NCI-H446 (cell line): ENCODE measurements around the gene SUGCT.

ENCODE experiments used
- DNase-seq, 2 experiments: peaks; one replicate each; lab custom pipeline; 2025; lab: John Stamatoyannopoulos, UW

The SUGCT gene

DNA sequence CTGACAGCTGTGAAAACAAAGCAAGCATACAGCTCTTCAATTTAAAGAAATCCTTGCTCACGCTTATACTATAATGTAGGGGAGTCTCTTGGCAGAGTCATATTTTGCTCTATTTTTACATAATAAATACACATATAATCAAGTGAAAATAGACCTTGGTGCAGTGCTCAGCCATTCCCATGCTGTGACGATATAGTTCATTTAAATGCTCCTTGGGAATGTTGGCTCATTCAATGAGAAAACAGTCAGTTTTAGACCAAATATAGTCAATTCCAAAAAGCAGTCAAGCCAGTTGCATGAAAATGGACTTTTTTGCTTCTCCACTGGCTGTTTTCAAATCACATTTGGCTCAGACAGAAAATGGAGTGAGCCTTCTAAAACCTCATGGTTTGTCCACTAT is 587.4 kb downstream of the SUGCT start:
- DNase-seq, result no peak

DNA sequence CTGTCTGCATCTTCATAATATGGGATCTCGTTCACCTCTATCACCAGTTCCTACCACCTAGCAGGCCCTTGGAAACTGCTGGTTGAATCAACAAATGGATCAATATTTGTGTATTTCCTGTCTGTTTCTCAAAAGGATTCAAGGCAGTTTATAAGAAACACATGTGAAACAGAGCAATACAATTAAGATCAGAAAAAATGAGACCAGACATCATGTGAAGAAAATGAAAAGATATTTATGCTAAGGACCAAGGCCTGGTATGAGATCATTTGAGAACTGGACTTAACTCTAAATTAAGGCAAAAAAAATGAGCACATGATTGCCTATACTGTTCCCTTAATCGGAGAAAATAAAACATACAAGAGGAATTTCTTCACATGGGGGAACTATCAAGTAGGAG is 589.0 kb downstream of the SUGCT start:
- no peak for DNase-seq

DNA sequence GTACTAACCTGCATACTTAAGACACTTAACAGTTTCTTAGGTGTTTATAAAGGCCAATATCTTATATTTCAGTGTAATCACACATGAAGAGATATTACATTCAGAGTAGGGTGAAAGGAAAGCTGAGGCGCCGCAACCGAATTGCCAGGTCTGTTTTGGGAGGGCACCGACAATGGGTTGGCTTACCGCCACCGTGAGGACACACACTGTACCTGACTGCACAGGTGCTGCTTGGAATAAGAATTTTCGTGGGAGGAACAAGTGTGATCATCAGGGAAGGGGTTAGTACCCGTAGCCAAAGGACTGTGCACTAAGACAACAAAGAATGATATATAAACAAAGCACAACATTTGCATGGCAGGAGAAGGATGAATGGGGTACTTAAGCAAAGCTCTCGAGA is 591.8 kb downstream of the SUGCT start:
- DNase-seq, result no peak

DNA sequence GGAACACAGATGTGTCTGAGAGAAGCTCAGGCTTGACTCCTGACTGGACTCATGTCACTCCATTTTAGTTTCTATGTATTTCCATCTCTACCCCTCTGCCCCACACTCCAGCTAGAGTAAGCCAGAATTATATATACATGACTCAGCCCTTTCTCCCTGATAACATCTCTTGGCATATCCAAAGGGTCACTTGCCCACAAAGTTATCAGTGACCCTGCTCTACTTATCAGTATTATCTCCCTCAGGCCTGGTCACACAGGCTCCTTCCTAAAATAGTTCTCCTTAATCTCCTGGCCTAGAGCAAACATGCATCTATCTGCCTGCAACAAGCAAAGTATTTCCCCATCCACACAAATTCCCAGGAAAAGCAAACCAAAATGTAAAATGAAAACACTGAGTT is 598.3 kb downstream of the SUGCT start:
- no peak for DNase-seq

DNA sequence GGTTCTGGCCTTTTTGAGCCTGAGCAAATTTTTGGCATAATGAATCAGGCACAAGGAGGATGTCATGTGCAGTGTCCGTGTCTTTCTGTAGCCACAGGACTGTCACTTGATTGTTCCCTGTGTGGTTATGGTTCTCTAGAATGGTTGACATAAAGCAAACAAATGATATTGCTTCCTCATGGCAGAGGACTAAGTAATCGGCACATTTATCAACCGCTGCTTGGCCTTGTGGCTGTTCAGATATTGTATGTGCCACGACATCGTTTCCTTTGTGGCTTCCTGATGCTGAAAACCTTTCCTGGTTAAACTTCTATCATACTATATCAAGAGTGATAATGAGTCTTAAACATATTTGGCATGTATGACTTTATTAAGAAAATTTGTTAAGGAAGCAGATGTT is 598.8 kb downstream of the SUGCT start:
- no peak for DNase-seq

DNA sequence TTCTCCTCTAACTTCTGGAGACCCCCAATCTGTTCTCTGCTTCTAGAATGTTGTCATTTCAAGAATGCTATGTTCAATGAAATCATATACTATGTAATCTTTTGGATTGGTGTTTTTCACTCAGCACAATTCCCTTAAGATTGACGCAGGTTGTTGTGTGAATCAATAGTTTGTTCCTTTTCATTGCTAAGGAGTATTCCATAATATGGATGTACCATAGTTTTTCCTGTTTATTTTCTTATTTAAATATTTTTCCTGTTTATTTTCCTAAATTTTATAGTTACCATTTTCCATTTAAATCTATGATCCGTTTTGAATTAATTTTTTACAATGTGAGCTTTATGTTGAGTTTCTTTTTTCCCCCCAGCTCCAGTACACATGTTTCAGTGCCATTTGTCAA is 604.5 kb downstream of the SUGCT start:
- no peak for DNase-seq

DNA sequence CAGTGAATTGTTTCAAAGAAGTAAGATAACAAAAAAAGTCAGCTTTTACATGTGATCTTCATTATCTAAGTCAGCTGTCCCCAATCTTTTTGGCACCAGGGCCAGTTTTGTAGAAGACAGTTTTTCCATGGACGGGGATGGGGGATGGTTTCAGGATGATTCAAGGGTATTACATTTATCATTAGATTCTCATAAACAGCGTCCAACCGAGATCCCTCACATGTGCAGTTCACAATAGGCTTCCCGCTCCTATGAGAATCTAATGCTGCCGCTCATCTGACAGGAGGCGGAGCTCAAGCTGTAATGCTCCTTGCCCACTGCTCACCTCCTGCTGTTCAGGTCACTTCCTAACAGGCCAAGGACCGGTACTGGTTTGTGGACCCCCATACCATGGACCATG is 607.5 kb downstream of the SUGCT start:
- DNase-seq, result no peak

DNA sequence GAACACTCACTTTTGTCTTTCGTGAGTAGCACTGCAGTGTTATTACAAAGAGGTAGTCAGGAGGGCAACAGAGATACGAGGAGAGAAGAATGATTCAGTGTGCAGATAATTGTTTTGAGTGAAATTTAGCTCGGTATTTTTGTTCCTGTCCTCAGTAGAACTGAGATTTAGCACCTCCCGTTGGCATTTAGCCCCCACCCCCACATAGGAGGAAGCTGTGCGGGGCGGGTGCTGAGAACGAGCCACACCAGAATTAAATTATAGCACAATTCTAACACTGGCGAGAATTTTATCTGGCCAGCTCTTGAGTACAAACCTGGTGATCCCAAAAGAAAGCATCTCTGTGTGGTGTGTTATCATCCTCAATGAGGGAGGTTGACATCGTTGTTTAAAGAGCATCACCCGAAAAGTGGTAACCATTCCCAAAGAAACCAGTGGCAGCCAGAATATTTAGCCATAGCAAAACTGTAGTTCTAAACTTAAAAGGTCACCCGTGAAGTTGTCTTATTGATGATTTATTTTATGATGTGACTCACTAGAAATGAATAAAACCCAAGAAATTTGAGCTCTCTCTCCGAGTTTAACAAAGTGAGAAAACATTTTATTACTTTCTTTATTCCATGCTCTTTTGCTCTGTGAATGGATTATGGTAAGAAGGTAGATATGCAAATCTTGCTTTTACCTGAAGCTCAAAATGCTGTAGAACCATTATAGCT is 612.2 kb downstream of the SUGCT start:
- no peak for DNase-seq

DNA sequence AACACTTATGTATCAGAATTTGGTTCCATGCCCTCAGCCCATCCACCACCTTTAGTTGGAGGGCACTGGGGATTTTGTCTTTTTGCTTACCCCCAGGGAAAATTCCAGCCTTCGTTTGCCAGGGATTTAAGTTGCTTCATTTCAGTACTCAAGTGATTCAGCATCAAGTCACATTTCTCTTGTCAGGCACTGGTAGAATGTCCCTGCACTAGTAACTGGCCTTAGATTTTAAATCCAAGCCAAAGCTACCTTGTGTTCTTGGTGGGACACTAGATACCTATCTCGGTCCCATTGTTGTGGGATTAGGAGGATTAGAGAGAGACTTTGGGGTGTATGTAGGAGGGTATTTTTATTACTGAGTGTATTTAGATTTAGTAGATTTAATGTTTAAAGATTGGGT is 613.1 kb downstream of the SUGCT start:
- no peak for DNase-seq

DNA sequence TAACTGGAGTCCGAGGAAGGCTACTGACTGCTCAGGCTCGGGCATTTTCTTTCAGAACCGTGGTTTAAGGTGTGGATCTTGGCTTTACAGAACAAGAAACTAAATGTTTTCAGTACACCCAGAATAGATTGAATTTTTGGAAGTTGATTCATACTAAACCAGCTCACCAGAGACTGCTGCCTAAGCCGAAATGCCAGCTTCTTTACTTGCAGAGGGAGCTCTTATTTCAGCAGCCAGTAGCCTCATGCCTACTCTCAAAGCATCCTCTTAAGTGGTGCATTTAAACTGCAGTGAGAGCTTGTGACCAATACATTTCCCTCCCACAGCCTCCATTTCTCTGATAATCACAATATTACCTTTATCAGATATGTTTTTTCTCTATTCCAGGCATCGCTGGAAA is 615.1 kb downstream of the SUGCT start:
- DNase-seq, result no peak

DNA sequence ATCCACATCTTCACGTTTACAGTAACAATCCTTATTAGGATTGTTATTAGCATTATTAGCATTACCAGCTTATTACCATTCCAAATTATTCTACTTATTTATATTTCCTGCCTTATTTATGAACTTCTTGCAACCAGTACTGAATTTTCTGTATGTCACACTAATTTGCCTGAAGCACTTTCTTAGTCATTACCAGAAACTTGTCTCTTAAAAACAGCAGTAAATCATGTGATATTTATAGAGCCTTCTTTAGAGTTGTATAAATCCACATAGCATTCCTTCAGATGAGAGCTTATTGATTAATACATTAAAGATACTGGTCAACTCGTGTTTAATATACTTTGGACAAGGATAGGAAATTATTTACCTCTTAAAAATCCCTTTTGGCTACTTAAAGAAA is 618.6 kb downstream of the SUGCT start:
- DNase-seq, result no peak

DNA sequence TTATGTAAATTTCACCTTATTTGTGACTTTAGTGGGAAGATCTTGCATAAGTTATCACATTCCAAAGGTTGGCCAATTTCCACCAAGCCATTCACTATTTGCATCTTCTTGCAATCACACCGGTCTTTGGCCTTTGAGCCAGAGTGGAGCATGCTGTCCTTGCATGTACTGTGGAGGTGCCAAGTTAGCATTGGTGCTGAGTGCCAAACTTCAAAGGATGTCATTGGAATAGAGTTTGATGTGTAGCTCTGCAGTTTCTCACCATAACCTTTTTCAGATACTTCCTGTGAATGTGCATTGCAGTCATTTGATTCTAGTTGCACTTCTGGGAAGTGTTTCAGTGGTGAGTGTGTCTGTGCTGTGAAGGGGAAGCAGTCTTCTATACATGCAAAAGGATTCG is 620.6 kb downstream of the SUGCT start:
- no peak for DNase-seq

DNA sequence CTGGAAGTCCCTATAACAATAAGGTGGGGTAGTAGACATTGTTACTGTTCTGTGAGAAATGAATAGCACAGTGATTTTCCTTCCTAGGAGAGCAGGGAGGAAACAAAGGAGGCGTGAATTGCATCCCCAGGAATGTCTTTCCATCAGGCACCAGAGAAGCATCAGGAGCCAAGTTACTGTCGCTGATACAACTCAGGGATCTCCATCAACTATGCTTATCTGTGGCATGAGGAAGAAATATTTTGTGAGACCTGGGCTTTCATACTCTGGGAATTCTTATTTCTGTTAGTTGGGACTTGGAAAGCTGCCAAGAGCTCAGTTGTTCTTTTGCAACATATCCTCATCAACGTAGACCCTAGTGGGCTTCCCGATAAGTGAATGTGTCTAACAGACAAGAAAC is 622.3 kb downstream of the SUGCT start:
- no peak for DNase-seq

DNA sequence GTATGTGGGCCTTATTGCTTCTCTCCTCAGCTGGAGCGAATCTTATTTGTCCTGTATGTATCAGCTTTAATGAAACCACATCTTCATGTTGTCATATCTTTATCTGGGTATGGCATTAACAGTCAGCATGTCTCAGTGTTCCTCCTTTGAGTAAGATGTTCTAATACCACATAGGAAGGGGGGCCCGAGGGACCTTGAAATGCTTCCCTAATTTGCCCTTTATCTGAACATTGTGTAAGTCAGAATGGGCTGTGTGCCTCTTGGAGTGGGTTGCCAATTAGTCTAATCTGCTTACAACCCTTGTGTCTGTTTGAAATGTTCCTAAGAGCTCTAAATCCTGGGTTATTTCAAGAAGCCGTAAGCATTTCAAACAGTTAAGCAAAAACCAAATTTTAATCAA is 623.8 kb downstream of the SUGCT start:
- no peak for DNase-seq

DNA sequence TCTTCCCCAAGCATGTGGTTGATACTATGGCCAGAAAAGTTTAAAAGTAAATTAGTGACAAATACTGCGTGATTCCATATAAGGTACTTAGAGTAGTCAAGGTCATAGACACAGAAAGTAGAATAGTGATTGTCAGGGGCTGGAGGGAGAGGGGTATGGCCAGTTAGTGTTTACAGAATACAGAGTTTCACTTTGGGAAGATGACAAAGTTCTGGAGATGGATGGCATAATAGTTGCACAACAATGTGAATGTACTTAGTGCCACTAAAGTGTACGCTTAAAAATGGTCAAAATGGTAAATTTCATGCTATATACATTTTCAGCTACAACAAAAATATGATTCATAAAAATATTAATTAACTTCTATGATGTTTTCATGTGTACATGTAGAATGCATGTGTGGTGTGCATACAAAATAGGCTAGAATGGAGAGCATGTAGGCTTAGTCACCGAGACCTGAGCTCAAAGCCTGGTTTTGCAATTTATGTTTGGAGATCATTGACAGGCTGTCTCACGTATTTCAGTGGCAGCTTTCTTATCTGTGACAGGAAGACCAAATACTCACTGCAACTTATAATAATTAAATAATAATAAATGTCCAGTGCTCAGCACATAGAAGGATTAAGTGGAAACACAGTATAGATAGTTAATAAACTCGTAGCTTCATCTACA is 625.6 kb downstream of the SUGCT start:
- DNase-seq, result no peak

DNA sequence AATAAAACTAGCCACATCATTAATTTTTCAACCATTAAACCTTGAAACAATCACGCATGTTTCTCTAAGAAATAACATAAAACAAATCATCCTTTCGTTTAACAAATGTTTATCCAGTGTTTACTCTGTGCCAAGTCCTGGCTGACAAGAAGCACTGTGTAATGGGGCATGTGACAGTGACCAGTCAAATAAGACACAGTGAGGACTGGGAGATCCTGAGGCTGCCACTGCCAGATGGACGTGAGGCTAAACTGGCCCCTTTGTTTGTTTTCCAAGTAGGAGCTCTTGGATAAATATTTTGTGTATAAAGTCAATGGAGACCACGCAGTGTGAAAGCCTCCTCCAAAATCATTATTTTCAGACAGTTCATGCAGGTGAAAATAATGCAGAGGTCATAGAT is 626.2 kb downstream of the SUGCT start:
- DNase-seq, result no peak

DNA sequence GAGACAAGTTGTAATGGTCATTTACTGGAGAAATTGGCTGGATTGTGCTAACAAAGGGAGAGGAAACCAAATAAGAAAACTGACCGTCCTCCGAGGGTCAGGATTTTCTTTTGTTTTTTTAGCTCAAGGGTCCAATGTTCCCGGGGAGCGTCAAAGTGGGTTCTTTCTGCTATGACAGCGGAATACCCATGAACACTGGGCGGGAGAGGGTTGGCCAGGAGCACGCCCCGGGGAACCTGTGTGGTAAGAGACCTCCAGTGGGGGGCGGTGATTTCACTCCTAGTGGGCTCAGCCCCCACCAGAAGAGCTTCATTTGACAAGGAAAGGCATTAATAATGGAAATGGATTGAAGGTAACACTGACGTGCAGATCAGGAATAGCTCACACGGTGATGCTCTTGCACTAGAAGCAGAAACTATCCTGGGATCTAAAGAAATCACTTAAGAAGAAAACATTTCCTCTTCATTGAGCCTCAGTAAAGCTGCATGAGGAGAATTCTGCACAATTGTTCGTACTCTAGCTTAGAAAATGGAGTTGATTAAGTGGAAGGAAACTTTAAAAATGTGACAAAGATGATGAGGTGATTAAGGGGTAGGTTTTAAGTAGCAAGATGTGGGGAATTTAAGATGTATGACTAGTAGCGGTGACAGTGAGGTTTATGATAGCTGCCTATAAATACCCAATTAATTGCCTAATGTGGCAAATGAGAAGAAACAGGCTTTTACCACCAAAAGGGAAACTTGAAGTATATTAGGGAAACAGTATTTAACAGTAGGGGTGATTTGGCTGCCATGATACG is 627.2 kb downstream of the SUGCT start:
- DNase-seq, result no peak

DNA sequence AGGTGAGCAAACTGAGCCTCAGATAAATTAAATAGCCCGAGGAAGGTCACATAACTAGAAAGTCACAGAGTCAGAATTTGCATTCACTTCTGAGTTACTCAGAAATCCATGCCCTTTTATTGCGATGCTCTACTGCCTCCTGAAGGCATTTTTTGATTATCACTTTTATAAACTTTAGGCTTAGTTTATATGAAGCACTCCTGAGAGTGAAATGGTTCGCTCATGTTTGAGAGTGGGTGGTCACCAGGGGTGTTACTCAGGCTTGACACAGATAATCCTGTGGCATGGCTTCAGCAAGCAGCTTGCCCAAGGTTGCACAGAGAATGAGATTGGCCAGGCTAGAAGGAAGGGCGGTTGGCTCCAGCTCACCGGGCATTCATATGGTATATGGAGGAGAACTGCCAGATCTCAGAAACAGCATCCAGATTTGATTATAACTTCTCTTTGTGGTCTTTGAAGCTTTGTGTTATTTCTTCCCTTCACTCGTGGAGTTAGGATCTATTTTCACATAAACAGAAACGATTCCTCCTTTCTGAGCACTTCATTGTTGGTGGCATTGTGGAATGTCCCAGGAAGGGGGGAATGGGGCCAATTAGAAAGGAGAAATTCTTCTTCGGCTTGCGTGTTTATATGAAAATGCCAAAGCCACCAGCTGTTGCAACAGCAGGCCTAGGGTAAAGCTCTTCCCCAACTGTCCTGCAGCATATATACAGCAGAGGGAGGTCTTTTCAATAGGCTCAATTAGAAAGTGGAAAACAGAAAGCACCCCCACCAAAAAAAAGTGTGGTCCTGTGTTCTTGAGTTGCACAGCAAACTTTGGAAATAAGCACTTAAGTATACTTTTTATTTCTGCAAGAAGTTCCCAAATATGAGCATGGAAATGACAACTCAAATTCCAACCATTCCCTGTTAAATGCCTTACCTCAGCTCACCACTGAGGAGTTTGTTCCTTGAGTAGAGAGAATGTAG is 628.8 kb downstream of the SUGCT start:
- DNase-seq, result no peak

DNA sequence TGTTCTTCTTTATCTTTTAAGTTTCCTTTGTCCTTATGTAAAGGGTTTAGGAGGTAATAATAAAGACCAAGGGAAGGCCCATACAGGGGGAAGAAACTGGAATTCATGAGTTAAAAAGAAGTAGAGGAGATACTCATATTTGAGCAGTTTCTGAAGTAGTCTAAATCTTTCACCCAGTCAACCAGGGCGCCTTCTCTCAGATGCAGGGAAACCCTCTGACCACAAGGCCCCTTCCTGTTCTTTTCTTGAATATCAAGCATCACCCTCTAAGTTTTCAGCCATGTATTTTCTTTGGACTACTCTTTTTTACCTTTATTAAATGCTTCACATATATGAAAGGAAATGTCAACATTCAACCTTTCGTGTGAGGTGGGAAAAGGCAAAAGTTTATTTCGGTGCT is 630.8 kb downstream of the SUGCT start:
- no peak for DNase-seq

DNA sequence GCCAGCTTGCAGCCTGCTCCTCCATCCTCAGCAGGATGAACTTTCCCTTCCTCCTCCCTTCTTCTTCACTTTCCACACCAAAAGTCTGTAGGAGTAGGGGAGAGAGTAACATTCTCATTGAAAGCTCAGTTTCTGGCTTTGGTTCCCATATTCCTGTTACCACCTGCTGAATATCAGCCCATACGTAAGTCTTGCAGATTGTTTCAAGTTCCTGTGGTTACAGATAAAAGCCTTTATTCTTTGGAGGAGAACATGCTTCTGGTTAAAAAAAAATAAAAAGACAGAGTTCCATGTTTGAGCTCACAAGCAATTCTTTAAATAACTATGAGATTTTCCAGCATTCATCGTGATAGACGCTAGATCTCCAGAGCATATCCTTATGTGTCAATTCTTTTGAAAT is 637.3 kb downstream of the SUGCT start:
- DNase-seq, result no peak

DNA sequence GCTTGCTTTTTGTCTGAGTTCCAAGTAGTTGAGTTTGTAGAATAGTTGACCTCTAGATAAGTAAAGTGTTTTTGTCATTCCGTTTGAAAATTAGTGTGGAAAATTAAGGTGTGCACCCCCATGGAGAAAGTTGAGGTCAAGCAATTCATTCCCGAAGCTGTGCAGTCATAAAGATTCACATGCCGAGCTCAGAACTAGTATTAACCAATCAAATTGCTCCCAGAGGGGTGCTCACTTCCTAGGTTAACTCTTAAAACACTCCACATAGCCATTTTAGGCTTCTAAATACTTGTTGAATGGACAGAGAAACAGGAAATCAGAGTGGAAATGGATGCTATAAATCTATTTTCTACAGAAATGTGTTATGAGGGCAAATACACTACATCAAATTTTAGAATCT is 638.9 kb downstream of the SUGCT start:
- DNase-seq, result no peak

DNA sequence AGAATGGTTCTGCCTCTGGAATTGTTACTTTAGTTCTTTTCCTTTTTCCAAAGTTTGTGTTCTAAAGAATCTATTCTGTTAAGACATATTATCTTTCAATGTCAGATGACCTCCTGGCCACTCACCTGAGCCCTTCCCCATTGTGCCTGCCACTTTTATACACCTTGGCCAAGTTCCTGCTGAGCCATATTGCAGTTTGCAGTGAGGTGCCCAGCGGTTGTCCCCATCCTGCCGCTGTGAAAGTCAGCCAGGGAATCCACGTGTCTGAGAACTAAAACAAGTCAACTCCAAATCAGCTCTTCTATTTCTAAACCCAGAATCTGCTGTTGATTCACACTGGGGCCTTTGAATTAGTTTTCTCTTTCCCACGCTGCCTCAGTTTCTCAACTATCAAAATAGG is 641.1 kb downstream of the SUGCT start:
- no peak for DNase-seq
